Measurements from ENCODE around the gene RBM23.

DNA sequence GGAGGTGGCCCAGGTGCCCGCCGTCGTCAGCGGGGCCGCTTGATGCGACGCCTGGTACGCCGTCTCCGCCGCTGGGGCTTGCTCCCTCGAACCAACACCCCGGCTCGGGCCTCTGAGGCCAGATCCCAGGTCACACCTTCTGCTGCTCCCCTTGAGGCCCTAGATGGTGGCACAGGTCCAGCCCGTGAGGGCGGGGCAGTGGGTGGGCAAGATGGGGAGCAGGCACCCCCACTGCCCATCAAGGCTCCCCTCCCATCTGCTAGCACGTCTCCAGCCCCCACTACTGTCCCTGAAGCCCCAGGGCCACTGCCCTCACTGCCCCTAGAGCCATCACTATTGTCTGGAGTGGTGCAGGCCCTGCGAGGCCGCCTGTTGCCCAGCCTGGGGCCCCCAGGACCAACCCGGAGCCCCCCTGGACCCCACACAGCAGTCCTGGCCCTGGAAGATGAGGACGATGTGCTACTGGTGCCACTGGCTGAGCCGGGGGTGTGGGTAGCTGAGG, 41.9 kb downstream of the RBM23 start:
- TF ChIP-seq, protein P1, sequence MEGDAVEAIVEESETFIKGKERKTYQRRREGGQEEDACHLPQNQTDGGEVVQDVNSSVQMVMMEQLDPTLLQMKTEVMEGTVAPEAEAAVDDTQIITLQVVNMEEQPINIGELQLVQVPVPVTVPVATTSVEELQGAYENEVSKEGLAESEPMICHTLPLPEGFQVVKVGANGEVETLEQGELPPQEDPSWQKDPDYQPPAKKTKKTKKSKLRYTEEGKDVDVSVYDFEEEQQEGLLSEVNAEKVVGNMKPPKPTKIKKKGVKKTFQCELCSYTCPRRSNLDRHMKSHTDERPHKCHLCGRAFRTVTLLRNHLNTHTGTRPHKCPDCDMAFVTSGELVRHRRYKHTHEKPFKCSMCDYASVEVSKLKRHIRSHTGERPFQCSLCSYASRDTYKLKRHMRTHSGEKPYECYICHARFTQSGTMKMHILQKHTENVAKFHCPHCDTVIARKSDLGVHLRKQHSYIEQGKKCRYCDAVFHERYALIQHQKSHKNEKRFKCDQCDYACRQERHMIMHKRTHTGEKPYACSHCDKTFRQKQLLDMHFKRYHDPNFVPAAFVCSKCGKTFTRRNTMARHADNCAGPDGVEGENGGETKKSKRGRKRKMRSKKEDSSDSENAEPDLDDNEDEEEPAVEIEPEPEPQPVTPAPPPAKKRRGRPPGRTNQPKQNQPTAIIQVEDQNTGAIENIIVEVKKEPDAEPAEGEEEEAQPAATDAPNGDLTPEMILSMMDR (conservative IDR thresholded peaks at IDR 0.05 in 1 of 2, IDR thresholded peaks at IDR 0.05 in 1 of 2; ENCODE audit: extremely low read depth in 1 of 2, insufficient read depth in 1 of 2, low read depth in 1 of 2, low read length in 2 of 2) = no peak
- no peak for TF ChIP-seq EZH2 (IDR thresholded peaks at IDR 0.05; ENCODE audit: borderline replicate concordance, low read length)

All from mammary epithelial cell (primary cell).